Activated T-helper 1 cell treated with anti-CD3 and anti-CD28 coated beads, Interleukin-12 subunit alpha, Interleukin-12 subunit beta, Interleukin-2, Interleukin-4 antibody, amounts not matched to agents 30 ng/mL and 10 ng/mL and 1 ng/mL, durations not matched to agents 14 hours and 24 hours and 36 hours (primary cell): Measurements from ENCODE around the gene P2RY2. TPM values are rescaled to one million over a fixed set of nuclear protein-coding genes. Genes with fewer than 3 reads are reported as not detected.

Experiments
- DNase-seq: peaks from one replicate; pipeline ENCODE4 v3.0.0; 2021; ENCODE audit warnings: low spot score
- H3K27ac Mint-ChIP-seq: one replicate; pipeline ENCODE4 v1.8.0; 2021; ENCODE audit warnings: mild to moderate bottlenecking, mixed read lengths
- H3K27me3 Mint-ChIP-seq: one replicate; pipeline ENCODE4 v1.8.0; 2022; ENCODE audit warnings: mild to moderate bottlenecking, moderate library complexity, mixed read lengths; ENCODE audit not compliant: insufficient read depth
- H3K36me3 Mint-ChIP-seq: one replicate; pipeline ENCODE4 v1.8.0; 2021; ENCODE audit warnings: low read depth, mixed read lengths
- H3K4me1 Mint-ChIP-seq: one replicate; pipeline ENCODE4 v1.8.0; 2021; ENCODE audit warnings: low read depth, mixed read lengths
- H3K4me3 Mint-ChIP-seq: one replicate; pipeline ENCODE4 v1.8.0; 2021; ENCODE audit warnings: mild to moderate bottlenecking, moderate library complexity, mixed read lengths
- H3K9me3 Mint-ChIP-seq: one replicate; pipeline ENCODE4 v1.8.0; 2021; ENCODE audit warnings: mixed read lengths
- intact Hi-C: fragments of 100-400 bp; cut with micrococcal nuclease; formaldehyde crosslinking; loops from one replicate; pipeline ENCODE4 v1.15.1; 2024
- total RNA-seq: library from RNA; stranded (reverse); gene quantifications from 2 replicates; pipeline ENCODE4 v1.2.3, GENCODE V29; 2022

Gene P2RY2
- total RNA-seq, 1 donor from 2014 or later, result not detected

- no peak overlapping the region for H3K27ac Mint-ChIP-seq
- peaks cover 3% of the 10 kb centered on the region for H3K27me3 Mint-ChIP-seq
- H3K36me3 Mint-ChIP-seq, result no peaks in the 10 kb centered on the region
- no peak overlapping the region for H3K4me3 Mint-ChIP-seq
- DNase-seq, result no peak
- intact Hi-C loops, result no loop called here
- no peaks in the 10 kb centered on the region for H3K9me3 Mint-ChIP-seq
- no peaks in the 10 kb centered on the region for H3K4me1 Mint-ChIP-seq
Measured at GRCh38 chr11:73237471-73238290, 19.6 kb downstream of the P2RY2 start.

GRCh38 chr11:73239111-73239521, 21.0 kb downstream of the P2RY2 start:
- Mint-ChIP-seq H3K36me3 (no peaks in the 10 kb centered on the region), H3K27me3 (peaks cover 3% of the 10 kb centered on the region), H3K4me1 (no peaks in the 10 kb centered on the region), H3K27ac (no peak overlapping the region), H3K9me3 (no peaks in the 10 kb centered on the region), H3K4me3 (no peak overlapping the region)
- DNase-seq, result no peak
- intact Hi-C loops, result no loop called here

GRCh38 chr11:73239571-73240189, 21.6 kb downstream of the P2RY2 start:
- no peaks in the 10 kb centered on the region for H3K4me1 Mint-ChIP-seq
- DNase-seq, result no peak
- no peaks in the 10 kb centered on the region for H3K9me3 Mint-ChIP-seq
- H3K27ac Mint-ChIP-seq, result no peak overlapping the region
- no peak overlapping the region for H3K4me3 Mint-ChIP-seq
- intact Hi-C loops, result loop anchor here (10.0 kb wide), 1 partner anchor 515 kb away; no protein-coding TSS in a partner anchor
- H3K36me3 Mint-ChIP-seq, result no peaks in the 10 kb centered on the region
- peaks cover 4% of the 10 kb centered on the region for H3K27me3 Mint-ChIP-seq

- intact Hi-C loops, result loop anchor here (10.0 kb wide), 1 partner anchor 515 kb away; no protein-coding TSS in a partner anchor
- H3K27ac Mint-ChIP-seq, result no peak overlapping the region
- no peaks in the 10 kb centered on the region for H3K9me3 Mint-ChIP-seq
- DNase-seq, result no peak
- H3K4me3 Mint-ChIP-seq, result no peak overlapping the region
- H3K27me3 Mint-ChIP-seq, result peaks cover 8% of the 10 kb centered on the region
- H3K36me3 Mint-ChIP-seq, result no peaks in the 10 kb centered on the region
- no peaks in the 10 kb centered on the region for H3K4me1 Mint-ChIP-seq
Measured at GRCh38 chr11:73240190-73240781, 22.2 kb downstream of the P2RY2 start.

- DNase-seq, result no peak
- intact Hi-C loops, result loop anchor here (10.0 kb wide), 1 partner anchor 516 kb away; no protein-coding TSS in a partner anchor
- H3K27ac Mint-ChIP-seq, result no peak overlapping the region
Measured at GRCh38 chr11:73241300-73241699, 23.2 kb downstream of the P2RY2 start.

GRCh38 chr11:73242251-73243092, 24.4 kb downstream of the P2RY2 start:
- peak; percentile 60 for DNase-seq
- no peaks in the 10 kb centered on the region for H3K36me3 Mint-ChIP-seq
- H3K9me3 Mint-ChIP-seq, result no peaks in the 10 kb centered on the region
- no peak overlapping the region for H3K4me3 Mint-ChIP-seq
- H3K4me1 Mint-ChIP-seq, result no peaks in the 10 kb centered on the region
- intact Hi-C loops, result loop anchor here (1.0 to 10.0 kb wide), 5 partner anchors 46 to 518 kb away; no protein-coding TSS in a partner anchor
- H3K27ac Mint-ChIP-seq, result no peak overlapping the region
- H3K27me3 Mint-ChIP-seq, result peaks cover 12% of the 10 kb centered on the region

More at GRCh38 chr11:73241300-73241699, 23.2 kb downstream of the P2RY2 start:
- H3K4me3 Mint-ChIP-seq, result no peak overlapping the region
- H3K9me3 Mint-ChIP-seq, result no peaks in the 10 kb centered on the region
- no peaks in the 10 kb centered on the region for H3K4me1 Mint-ChIP-seq
- no peaks in the 10 kb centered on the region for H3K36me3 Mint-ChIP-seq
- peaks cover 9% of the 10 kb centered on the region for H3K27me3 Mint-ChIP-seq

- intact Hi-C loops, result loop anchor here (2.0 to 10.0 kb wide), 4 partner anchors 46 to 518 kb away; no protein-coding TSS in a partner anchor
- Mint-ChIP-seq H3K4me3 (no peak overlapping the region), H3K9me3 (no peaks in the 10 kb centered on the region), H3K27me3 (peaks cover 12% of the 10 kb centered on the region), H3K4me1 (no peaks in the 10 kb centered on the region), H3K27ac (no peak overlapping the region), H3K36me3 (no peaks in the 10 kb centered on the region)
- DNase-seq, result no peak
Measured at GRCh38 chr11:73243093-73243485, 25.0 kb downstream of the P2RY2 start.

- Mint-ChIP-seq H3K27me3 (peaks cover 10% of the 10 kb centered on the region), H3K27ac (no peak overlapping the region), H3K4me1 (no peaks in the 10 kb centered on the region), H3K4me3 (no peak overlapping the region), H3K9me3 (no peaks in the 10 kb centered on the region), H3K36me3 (no peaks in the 10 kb centered on the region)
- no peak for DNase-seq
- intact Hi-C loops, result loop anchor here (5.0 to 10.0 kb wide), 2 partner anchors 102 to 520 kb away; partner anchors contain the start of gene FCHSD2
Measured at GRCh38 chr11:73244589-73245240, 26.6 kb downstream of the P2RY2 start.

- H3K27ac Mint-ChIP-seq, result no peak overlapping the region
- no peaks in the 10 kb centered on the region for H3K4me1 Mint-ChIP-seq
- H3K36me3 Mint-ChIP-seq, result no peaks in the 10 kb centered on the region
- H3K9me3 Mint-ChIP-seq, result no peaks in the 10 kb centered on the region
- no peak for DNase-seq
- H3K27me3 Mint-ChIP-seq, result peaks cover 10% of the 10 kb centered on the region
- intact Hi-C loops, result loop anchor here (5.0 to 10.0 kb wide), 2 partner anchors 103 to 521 kb away; partner anchors contain the start of gene FCHSD2
- H3K4me3 Mint-ChIP-seq, result no peak overlapping the region
Measured at GRCh38 chr11:73245461-73245860, 27.4 kb downstream of the P2RY2 start.

- no peaks in the 10 kb centered on the region for H3K36me3 Mint-ChIP-seq
- intact Hi-C loops, result loop anchor here (5.0 to 10.0 kb wide), 2 partner anchors 104 to 522 kb away; partner anchors contain the start of gene FCHSD2
- no peaks in the 10 kb centered on the region for H3K4me1 Mint-ChIP-seq
- no peak for DNase-seq
- H3K4me3 Mint-ChIP-seq, result no peak overlapping the region
- H3K9me3 Mint-ChIP-seq, result no peaks in the 10 kb centered on the region
- H3K27me3 Mint-ChIP-seq, result peaks cover 10% of the 10 kb centered on the region
- H3K27ac Mint-ChIP-seq, result no peak overlapping the region
Measured at GRCh38 chr11:73246303-73246702, 28.2 kb downstream of the P2RY2 start.

- Mint-ChIP-seq H3K36me3 (no peaks in the 10 kb centered on the region), H3K9me3 (no peaks in the 10 kb centered on the region), H3K4me3 (no peak overlapping the region), H3K27me3 (peaks cover 10% of the 10 kb centered on the region), H3K27ac (no peak overlapping the region), H3K4me1 (no peaks in the 10 kb centered on the region)
- intact Hi-C loops, result loop anchor here (5.0 to 10.0 kb wide), 2 partner anchors 106 to 524 kb away; partner anchors contain the start of gene FCHSD2
- DNase-seq, result no peak
Measured at GRCh38 chr11:73248526-73249185, 30.6 kb downstream of the P2RY2 start.
